Lower leg skin (tissue), 3 donors: Measurements from ENCODE around the gene RCAN1.
"Not testable (repeated sequence)": the region's sequence is repeated elsewhere in the genome, so short reads cannot be mapped to it uniquely, and the experiment has no call there.

Experiments used
- CTCF ChIP-seq, 3 donors: fragments of 450-650 bp; IDR thresholded peaks; one replicate each; pipeline ENCODE4 v1.5.1; 2016; ENCODE audit warnings: antibody characterized with exemption in 3 of 3, mild to moderate bottlenecking in 3 of 3, moderate library complexity in 2 of 3
- POLR2A ChIP-seq, 2 donors: fragments of 450-650 bp; IDR thresholded peaks; one replicate each; pipeline ENCODE4 v1.6.1; 2016 to 2017; ENCODE audit warnings: antibody characterized with exemption in 2 of 2, mild to moderate bottlenecking in 1 of 2, moderate library complexity in 1 of 2

- TF ChIP-seq CTCF, POLR2A (IDR thresholded peaks at IDR 0.05): not testable (repeated sequence)
These were observed 131.1 kb downstream of the RCAN1 start for GRCh38 chr21:34483854-34484253.
